Activated CD4-positive, alpha-beta T cell treated with anti-CD3 and anti-CD28 coated beads, Interleukin-2, amount 50 U/mL, for 24 hours (primary cell): ENCODE results near the gene TBL3.
A peak's percentile ranks its signal among the peaks of the same experiment; 100 is the strongest.
"Not testable (repeated sequence)": the region's sequence is repeated elsewhere in the genome, so short reads cannot be mapped to it uniquely, and the experiment has no call there.

ENCODE experiments used
- DNase-seq, 2 donors: peaks; one replicate each; pipeline ENCODE4 v3.0.0-alpha.2; 2020; ENCODE audit warnings: low read depth in 1 of 2, low spot score in 1 of 2

The TBL3 gene

DNA sequence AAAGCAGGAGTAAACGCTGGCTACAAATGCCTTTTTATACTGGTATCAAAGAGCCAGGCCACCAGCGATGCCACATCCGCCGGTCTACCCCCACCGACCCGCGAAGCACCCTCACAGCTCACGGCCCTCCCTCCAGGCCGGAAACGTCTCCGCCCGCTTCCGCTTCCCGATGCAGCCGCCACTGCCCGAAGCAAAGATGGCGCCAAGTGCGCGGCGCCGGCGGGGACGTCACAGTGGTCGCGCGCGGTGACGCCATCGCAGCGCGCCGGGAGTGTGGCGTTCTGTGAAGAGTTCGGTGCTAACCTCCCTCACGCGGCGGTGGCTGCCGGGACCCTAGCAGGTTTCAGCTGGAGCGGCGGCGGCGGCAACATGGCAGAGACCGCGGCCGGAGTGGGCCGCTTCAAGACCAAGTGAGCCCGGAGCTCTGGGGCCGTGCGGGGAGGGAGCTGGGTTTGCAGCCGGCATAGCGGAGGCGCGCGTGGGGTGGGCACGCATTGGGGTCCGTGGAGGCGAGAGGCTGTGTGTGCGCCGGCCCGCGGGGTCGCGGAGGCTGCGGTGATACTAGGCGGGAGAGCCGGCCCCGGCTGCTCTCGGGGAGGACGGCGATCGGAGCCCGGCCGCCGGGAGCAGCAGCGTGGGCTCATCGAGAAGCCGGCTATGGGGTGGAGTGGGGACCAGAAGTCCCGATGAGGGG is at the start of gene TBL3:
TBL3 (plus strand) TSS at position 258 of the 694 bp plus-strand sequence; CDS start at position 370, 112 bp downstream.
- peak; percentile 93 to 96 for DNase-seq

- DNase-seq = no peak
These were observed 49.5 kb upstream of the TBL3 start for GRCh38 chr16:1922357-1922756.

- DNase-seq = no peak
These were observed 48.4 kb upstream of the TBL3 start for GRCh38 chr16:1923299-1924034.

GRCh38 chr16:1924095-1924494 is 47.8 kb upstream of the TBL3 start:
- DNase-seq = no peak

DNA sequence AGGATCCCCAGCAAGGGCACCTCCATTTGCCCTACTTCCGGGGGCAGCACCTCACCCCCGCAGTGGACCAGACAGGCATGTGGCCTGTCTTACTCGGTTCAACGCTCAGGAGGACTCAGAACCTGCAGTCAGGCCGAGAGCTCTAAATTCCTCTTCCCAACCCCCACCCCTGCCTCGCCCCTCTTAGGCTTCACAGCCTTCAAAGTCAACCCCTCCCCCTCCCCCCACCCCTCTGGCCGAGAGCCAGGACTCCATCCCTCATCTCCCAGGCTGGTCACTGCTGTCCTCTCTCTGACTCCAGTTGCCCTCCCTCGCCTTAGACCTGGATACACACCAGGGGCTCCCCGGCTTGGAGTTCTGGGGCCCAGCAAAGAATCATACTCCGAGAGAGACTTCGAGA is 45.6 kb upstream of the TBL3 start:
- DNase-seq = no peak

DNA sequence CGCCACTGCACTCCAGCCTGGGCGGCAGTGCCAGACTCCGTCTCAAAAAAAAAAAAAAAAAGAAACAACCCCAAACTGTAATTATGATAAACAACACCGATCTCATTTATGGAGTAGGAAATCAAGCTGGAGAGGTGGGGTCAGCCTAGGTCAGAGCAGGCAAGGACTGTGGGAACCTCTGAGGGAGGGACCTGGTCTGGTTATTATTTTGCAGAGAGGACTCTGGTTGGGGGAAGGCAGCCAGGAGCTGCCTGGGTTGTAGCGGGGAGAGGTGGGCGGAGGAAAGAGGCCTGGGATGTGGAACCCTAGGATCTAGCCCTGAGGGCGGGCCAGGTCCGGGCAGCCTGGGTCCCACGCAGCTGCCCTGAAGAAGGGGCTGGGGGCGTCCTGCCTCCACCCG is 42.7 kb upstream of the TBL3 start:
- no peak for DNase-seq

- peak; percentile 90 to 98 for DNase-seq
These were observed 42.1 kb upstream of the TBL3 start for GRCh38 chr16:1929578-1930337.

- no peak for DNase-seq
These were observed 41.5 kb upstream of the TBL3 start for GRCh38 chr16:1930338-1930720.

GRCh38 chr16:1932050-1933028 is 39.5 kb upstream of the TBL3 start:
- no peak for DNase-seq

GRCh38 chr16:1933097-1933661 is 38.7 kb upstream of the TBL3 start:
- DNase-seq = no peak

DNA sequence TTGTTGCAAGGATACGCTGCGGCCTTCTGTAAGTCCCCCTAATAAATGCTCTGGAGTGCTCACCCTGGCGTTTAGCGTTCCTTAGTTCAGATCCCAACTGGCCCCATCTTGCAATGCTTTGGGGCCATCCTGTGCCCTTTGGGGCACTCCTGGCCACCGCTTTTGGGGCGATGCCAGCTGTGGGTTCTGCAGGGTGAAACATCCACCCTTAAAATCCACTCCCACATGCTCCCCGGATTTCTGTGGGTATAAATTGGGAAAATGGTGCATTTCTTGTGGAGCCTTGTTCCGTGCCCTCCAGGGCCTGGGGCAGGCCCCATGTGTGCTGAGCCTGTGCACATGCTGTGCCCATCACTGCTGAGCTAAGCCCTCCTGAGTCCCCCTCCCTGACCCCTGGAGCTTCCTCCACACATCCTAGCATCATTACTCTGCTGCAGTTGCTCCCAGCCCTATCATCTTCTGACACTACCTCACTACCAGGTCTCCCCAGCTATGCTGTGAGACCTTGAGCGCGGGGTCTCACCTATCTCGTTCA is 34.8 kb upstream of the TBL3 start:
- no peak for DNase-seq

- no peak for DNase-seq
These were observed 33.5 kb upstream of the TBL3 start for GRCh38 chr16:1938316-1938715.

GRCh38 chr16:1938910-1939309 is 32.9 kb upstream of the TBL3 start:
- no peak for DNase-seq

DNA sequence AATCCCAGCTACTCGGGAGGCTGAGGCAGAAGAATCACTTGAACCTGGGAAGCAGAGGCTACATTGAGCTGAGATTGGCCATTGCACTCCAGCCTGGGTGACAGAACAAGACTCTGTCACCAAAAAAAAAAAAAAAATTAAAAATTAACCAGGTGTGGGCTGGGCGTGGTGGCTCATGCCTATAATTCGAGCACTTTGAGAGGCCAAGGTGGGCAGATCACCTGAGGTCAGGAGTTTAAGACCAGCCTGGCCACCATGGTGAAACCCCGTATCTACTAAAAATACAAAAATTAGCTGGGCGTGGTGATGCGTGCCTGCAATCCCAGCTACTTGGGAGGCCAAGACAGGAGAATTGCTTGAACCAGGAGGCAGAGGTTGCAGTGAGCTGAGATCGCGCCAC is 32.0 kb upstream of the TBL3 start:
- not testable (repeated sequence) for DNase-seq

- no peak for DNase-seq
These were observed 31.3 kb upstream of the TBL3 start for GRCh38 chr16:1940273-1941161.

- DNase-seq = no peak
These were observed 30.4 kb upstream of the TBL3 start for GRCh38 chr16:1941162-1942046.

GRCh38 chr16:1942047-1942809 is 29.6 kb upstream of the TBL3 start:
- no peak for DNase-seq
